ENCODE measurements around the gene CPEB1.

- TF ChIP-seq CTCF (conservative IDR thresholded peaks at IDR 0.05 in 1 of 2, IDR thresholded peaks at IDR 0.05 in 1 of 2; ENCODE audit: low read depth in 1 of 2, low read length in 2 of 2) (no peak), EZH2 (IDR thresholded peaks at IDR 0.05; ENCODE audit: low read length, missing control alignments) (no peak)
Observed at GRCh38 chr15:82656641-82657266, 9.6 kb upstream of the CPEB1 start.

All from fibroblast of lung (primary cell).